Natural killer cell (primary cell): Measurements from ENCODE around the gene KLRD1. TPM values are rescaled to one million over a fixed set of nuclear protein-coding genes. Genes with fewer than 3 reads are reported as not detected.
"Not testable (repeated sequence)": the region's sequence is repeated elsewhere in the genome, so short reads cannot be mapped to it uniquely, and the experiment has no call there.

Experiments
- ATAC-seq, 3 donors: fragments of 150-1000 bp in 2 of 3; fragments of 200-7000 bp in 1 of 3; cut with Tn5 transposase; 1 replicate in 1 of 3; 2 replicates in 2 of 3; pipeline ENCODE4 v1.10.0; 2021; ENCODE audit warnings: mild to moderate bottlenecking in 2 of 3, moderate library complexity in 2 of 3
- DNase-seq, 2 donors: peaks; one replicate each; pipeline versions ENCODE4 v3.0.0 to v3.0.0-alpha.2; 2013 to 2021; ENCODE audit warnings: mixed read lengths in 1 of 2
- H3K27ac ChIP-seq: one replicate; pipeline ENCODE4 v1.5.1; 2013; ENCODE audit warnings: mild to moderate bottlenecking, low read length
- H3K27me3 ChIP-seq: one replicate; pipeline ENCODE4 v1.6.1; 2013; ENCODE audit warnings: low read length; ENCODE audit not compliant: control insufficient read depth, insufficient read depth
- H3K36me3 ChIP-seq: one replicate; pipeline ENCODE4 v1.6.1; 2013; ENCODE audit warnings: low read length; ENCODE audit not compliant: control insufficient read depth, insufficient read depth
- H3K4me1 ChIP-seq: one replicate; pipeline ENCODE4 v1.6.1; 2013; ENCODE audit warnings: low read length; ENCODE audit not compliant: control insufficient read depth, insufficient read depth
- H3K4me3 ChIP-seq: one replicate; pipeline ENCODE4 v1.5.1; 2013; ENCODE audit warnings: low read length
- H3K9me3 ChIP-seq: one replicate; pipeline ENCODE4 v1.6.1; 2013; ENCODE audit warnings: low read length; ENCODE audit not compliant: control insufficient read depth, insufficient read depth
- H3K27ac Mint-ChIP-seq, 2 donors: one replicate each; pipeline ENCODE4 v1.8.0; 2022; ENCODE audit warnings: mild to moderate bottlenecking in 2 of 2, mixed read lengths in 2 of 2, moderate library complexity in 1 of 2
- H3K27me3 Mint-ChIP-seq, 2 donors: one replicate each; pipeline ENCODE4 v1.8.0; 2022; ENCODE audit warnings: low read depth in 2 of 2, mixed read lengths in 2 of 2
- H3K36me3 Mint-ChIP-seq: one replicate; pipeline ENCODE4 v1.8.0; 2022; ENCODE audit warnings: mixed read lengths
- H3K4me1 Mint-ChIP-seq, 2 donors: one replicate each; pipeline ENCODE4 v1.8.0; 2022; ENCODE audit warnings: mixed read lengths in 2 of 2
- H3K4me3 Mint-ChIP-seq: one replicate; pipeline ENCODE4 v1.8.0; 2022; ENCODE audit warnings: mild to moderate bottlenecking, moderate library complexity, mixed read lengths
- H3K9me3 Mint-ChIP-seq, 2 donors: one replicate each; pipeline ENCODE4 v1.8.0; 2022; ENCODE audit warnings: mixed read lengths in 2 of 2
- CTCF ChIP-seq: fragments of 200-600 bp; IDR thresholded peaks from one replicate; pipeline ENCODE4 v1.8.0; 2022; ENCODE audit warnings: antibody characterized with exemption
- WGBS: methylation state at CpG from one replicate; pipeline ENCODE4 v1.1.7; 2013; ENCODE audit warnings: missing lambda C conversion rate; ENCODE audit not compliant: insufficient coverage; 5-methylcytosine and 5-hydroxymethylcytosine counted together
- intact Hi-C: fragments of 100-400 bp; cut with micrococcal nuclease; formaldehyde crosslinking; loops from one replicate; pipeline ENCODE4 v1.14.2; 2022
- total RNA-seq, 4 donors: library from RNA; stranded (reverse); fragments of 120-200 nt in 1 of 4; gene quantifications; one replicate each; pipeline versions ENCODE4 v1.2.3 to v1.2.4, GENCODE V29; 2013 to 2022

Gene KLRD1
- total RNA-seq, 3 donors from 2014 or later (not counting 1 experiment from before 2014, with no cell fraction given): 568 to 782 (median 688) TPM

GRCh38 chr12:10319388-10319787, 11.7 kb downstream of the KLRD1 start:
- ATAC-seq: peak; percentile 2 to 16 (median 5)
- intact Hi-C loops: no loop called here
- Histone ChIP-seq H3K9me3 (no peaks in the 10 kb centered on the region), H3K4me3 (no peak overlapping the region), H3K4me1 (peaks cover 47% of the 10 kb centered on the region), H3K36me3 (peaks cover 60% of the 10 kb centered on the region), H3K27ac (peak overlapping the region; percentile 24), H3K27me3 (no peaks in the 10 kb centered on the region)
- H3K4me1 Mint-ChIP-seq: peaks cover 76 to 84% of the 10 kb centered on the region in 2 donors
- no peak for DNase-seq
- peak overlapping the region; percentile 82 to 97 for H3K27ac Mint-ChIP-seq
- WGBS: 79% methylated on average over 2 of the region's 2 CpGs
- H3K4me3 Mint-ChIP-seq: peak overlapping the region; percentile 50
- H3K27me3 Mint-ChIP-seq: no peaks in the 10 kb centered on the region
- H3K36me3 Mint-ChIP-seq: peaks cover 35% of the 10 kb centered on the region
- no peaks in the 10 kb centered on the region for H3K9me3 Mint-ChIP-seq
- no peak for TF ChIP-seq CTCF

GRCh38 chr12:10320643-10321042, 13.0 kb downstream of the KLRD1 start:
- no peak for TF ChIP-seq CTCF
- H3K4me1 ChIP-seq: peaks cover 41% of the 10 kb centered on the region
- Mint-ChIP-seq H3K27ac (peak overlapping the region; percentile 82 to 97), H3K4me3 (peak overlapping the region; percentile 51), H3K4me1 (peaks cover 85 to 90% of the 10 kb centered on the region in 2 donors), H3K36me3 (peaks cover 30% of the 10 kb centered on the region), H3K27me3 (no peaks in the 10 kb centered on the region), H3K9me3 (no peaks in the 10 kb centered on the region)
- no CpG with 5 or more reads among the region's 1 CpG for WGBS
- DNase-seq (no peak), ATAC-seq (no peak)
- H3K27ac ChIP-seq: no peak overlapping the region
- no peak overlapping the region for H3K4me3 ChIP-seq
- no peaks in the 10 kb centered on the region for H3K9me3 ChIP-seq
- intact Hi-C loops: loop anchor here (5.0 kb wide), 1 partner anchor 33 kb away; no protein-coding TSS in a partner anchor
- H3K27me3 ChIP-seq: no peaks in the 10 kb centered on the region
- peaks cover 57% of the 10 kb centered on the region for H3K36me3 ChIP-seq

GRCh38 chr12:10328691-10329090, 21.0 kb downstream of the KLRD1 start:
- H3K9me3 ChIP-seq, H3K4me3 ChIP-seq, intact Hi-C loops, H3K9me3 Mint-ChIP-seq, H3K27ac ChIP-seq, H3K27me3 ChIP-seq, H3K4me3 Mint-ChIP-seq, H3K27me3 Mint-ChIP-seq, DNase-seq: not testable (repeated sequence)
- peak overlapping the region; percentile 82 to 97 for H3K27ac Mint-ChIP-seq
- WGBS: 84% methylated on average over 2 of the region's 2 CpGs
- peaks cover 85 to 86% of the 10 kb centered on the region in 2 donors for H3K4me1 Mint-ChIP-seq
- H3K36me3 Mint-ChIP-seq: peaks cover 26% of the 10 kb centered on the region
- peaks cover 60% of the 10 kb centered on the region for H3K36me3 ChIP-seq
- peak in 2 of 3 donors; percentile 45 to 69 for ATAC-seq
- H3K4me1 ChIP-seq: peaks cover 11% of the 10 kb centered on the region

GRCh38 chr12:10331642-10332239, 24.1 kb downstream of the KLRD1 start:
- peak overlapping the region; percentile 82 to 85 for H3K27ac Mint-ChIP-seq
- H3K9me3 Mint-ChIP-seq: peaks cover 0 to 2% of the 10 kb centered on the region in 2 donors
- peaks cover 25% of the 10 kb centered on the region for H3K36me3 Mint-ChIP-seq
- ATAC-seq: peak in 2 of 3 donors; percentile 50 to 64
- peak in 1 of 2 donors; percentile 68 for DNase-seq
- H3K4me1 Mint-ChIP-seq: peaks cover 58 to 75% of the 10 kb centered on the region in 2 donors
- no peaks in the 10 kb centered on the region for H3K27me3 Mint-ChIP-seq
- intact Hi-C loops: loop anchor here (1.0 kb wide), 1 partner anchor 231 kb away; no protein-coding TSS in a partner anchor
- Histone ChIP-seq H3K9me3 (no peaks in the 10 kb centered on the region), H3K27me3 (no peaks in the 10 kb centered on the region), H3K27ac (no peak overlapping the region), H3K4me3 (no peak overlapping the region), H3K4me1 (peaks cover 4% of the 10 kb centered on the region), H3K36me3 (peaks cover 37% of the 10 kb centered on the region)
- TF ChIP-seq CTCF: peak; percentile 51
- no CpG with 5 or more reads among the region's 2 CpGs for WGBS
- H3K4me3 Mint-ChIP-seq: peak overlapping the region; percentile 21

- H3K27ac ChIP-seq, H3K9me3 Mint-ChIP-seq, intact Hi-C loops, ATAC-seq, H3K4me1 ChIP-seq, H3K36me3 ChIP-seq, DNase-seq, H3K36me3 Mint-ChIP-seq, H3K27me3 Mint-ChIP-seq, H3K9me3 ChIP-seq, H3K27ac Mint-ChIP-seq, H3K27me3 ChIP-seq, H3K4me3 ChIP-seq, H3K4me3 Mint-ChIP-seq: not testable (repeated sequence)
- H3K4me1 Mint-ChIP-seq: peaks cover 35 to 53% of the 10 kb centered on the region in 2 donors
- 84% methylated on average over 4 of the region's 4 CpGs for WGBS
These were observed 28.5 kb downstream of the KLRD1 start for GRCh38 chr12:10336196-10336595.

GRCh38 chr12:10338470-10338869, 30.8 kb downstream of the KLRD1 start:
- intact Hi-C loops: not testable (repeated sequence)

More at GRCh38 chr12:10338470-10338869, 30.8 kb downstream of the KLRD1 start:
- DNase-seq, H3K27ac ChIP-seq, H3K4me1 ChIP-seq, H3K36me3 Mint-ChIP-seq, H3K4me3 ChIP-seq, H3K9me3 ChIP-seq, ATAC-seq, H3K27ac Mint-ChIP-seq, H3K4me3 Mint-ChIP-seq, H3K36me3 ChIP-seq, H3K9me3 Mint-ChIP-seq, H3K27me3 Mint-ChIP-seq, H3K27me3 ChIP-seq: not testable (repeated sequence)
- peaks cover 26 to 39% of the 10 kb centered on the region in 2 donors for H3K4me1 Mint-ChIP-seq
- WGBS: 100% methylated on average over 2 of the region's 4 CpGs
